ENCODE results near the gene LMAN1L.

DNA sequence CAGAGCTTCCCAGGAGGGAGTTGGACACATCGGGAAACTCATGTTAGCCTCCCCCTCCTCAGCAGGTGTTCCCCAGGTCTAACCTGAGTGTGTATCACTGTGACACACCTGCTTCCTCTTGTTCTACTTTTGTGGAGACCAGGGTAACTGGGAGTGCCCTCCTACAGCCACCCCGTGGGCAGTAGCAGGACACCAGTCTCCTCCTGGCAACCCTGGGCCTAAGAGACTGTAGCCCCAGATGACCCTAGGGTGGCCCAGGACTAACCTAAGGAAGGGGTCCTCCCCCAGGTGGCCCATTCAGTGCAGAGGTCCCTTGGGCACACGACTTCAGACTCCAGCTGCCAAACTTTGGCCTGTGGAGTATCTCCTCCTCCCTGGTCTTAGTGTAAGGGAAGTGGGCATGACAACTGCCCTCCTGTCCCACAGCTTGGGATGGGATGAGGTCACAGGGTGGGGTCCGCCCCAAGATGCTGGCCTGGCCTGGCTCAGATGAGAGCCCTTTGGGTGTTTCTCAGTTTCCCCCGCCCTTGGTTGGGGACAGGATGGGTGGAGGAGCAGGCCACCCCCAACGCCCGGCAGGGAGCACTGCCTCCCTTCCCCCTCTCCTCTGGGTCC lies 26.0 kb upstream of the LMAN1L start:
- TF ChIP-seq, protein P1, sequence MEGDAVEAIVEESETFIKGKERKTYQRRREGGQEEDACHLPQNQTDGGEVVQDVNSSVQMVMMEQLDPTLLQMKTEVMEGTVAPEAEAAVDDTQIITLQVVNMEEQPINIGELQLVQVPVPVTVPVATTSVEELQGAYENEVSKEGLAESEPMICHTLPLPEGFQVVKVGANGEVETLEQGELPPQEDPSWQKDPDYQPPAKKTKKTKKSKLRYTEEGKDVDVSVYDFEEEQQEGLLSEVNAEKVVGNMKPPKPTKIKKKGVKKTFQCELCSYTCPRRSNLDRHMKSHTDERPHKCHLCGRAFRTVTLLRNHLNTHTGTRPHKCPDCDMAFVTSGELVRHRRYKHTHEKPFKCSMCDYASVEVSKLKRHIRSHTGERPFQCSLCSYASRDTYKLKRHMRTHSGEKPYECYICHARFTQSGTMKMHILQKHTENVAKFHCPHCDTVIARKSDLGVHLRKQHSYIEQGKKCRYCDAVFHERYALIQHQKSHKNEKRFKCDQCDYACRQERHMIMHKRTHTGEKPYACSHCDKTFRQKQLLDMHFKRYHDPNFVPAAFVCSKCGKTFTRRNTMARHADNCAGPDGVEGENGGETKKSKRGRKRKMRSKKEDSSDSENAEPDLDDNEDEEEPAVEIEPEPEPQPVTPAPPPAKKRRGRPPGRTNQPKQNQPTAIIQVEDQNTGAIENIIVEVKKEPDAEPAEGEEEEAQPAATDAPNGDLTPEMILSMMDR (IDR thresholded peaks at IDR 0.05; ENCODE audit: low read depth, low read length) = no peak
- TF ChIP-seq EZH2phosphoT487 (IDR thresholded peaks at IDR 0.05; ENCODE audit: low read depth) = no peak

Data from OCI-LY3 (cell line).